HepG2 (cell line): ENCODE measurements around the gene BEST2. TPM values are rescaled to one million over a fixed set of nuclear protein-coding genes. Genes with fewer than 3 reads are reported as not detected.

Experiments
- ATAC-seq: fragments of 200-7000 bp; cut with Tn5 transposase; 3 replicates; pipeline ENCODE4 v1.9.1; 2020; ENCODE audit warnings: mild to moderate bottlenecking, moderate library complexity
- BruUV-seq: library from RNA; stranded (reverse); fragments of 400-500 nt; replicated peaks from 2 replicates; lab custom pipeline; 2021; lab: Mats Ljungman, UMichigan
- CTCF ChIA-PET: fragments of 300-600 bp; formaldehyde crosslinking; extraction: SDS; loops from one replicate; lab custom pipeline; 2021; ENCODE audit warnings: low total read pairs, inconsistent platforms, low intra/inter-chr PET ratio; lab: Yijun Ruan, JAX
- POLR2A ChIA-PET: fragments of 350-600 bp; sonication (Branson Sonifier 250); formaldehyde crosslinking; loops from one replicate; lab custom pipeline; 2020; ENCODE audit warnings: antibody characterized with exemption, inconsistent platforms; lab: Yijun Ruan, JAX
- DNase-seq: peaks from one replicate; pipeline ENCODE4 v3.0.0-alpha.2; 2015; ENCODE audit warnings: low spot score
- FAIRE-seq: peaks from 3 replicates; lab custom pipeline; 2011; peaks lifted over from hg19 to GRCh38; lab: Jason Lieb, UNC
- H2AFZ ChIP-seq: one replicate; pipeline ENCODE4 v1.6.1; 2011; ENCODE audit warnings: low read length, inconsistent platforms
- H3K27ac ChIP-seq: fragments of 300-600 bp; 3 replicates; pipeline ENCODE4 v1.8.0; 2011; ENCODE audit warnings: mixed run types, mild to moderate bottlenecking, mixed read lengths, low read length, inconsistent platforms; ENCODE audit not compliant: insufficient read depth; ENCODE audit errors: extremely low read length
- H3K27me3 ChIP-seq, 2 experiments: fragments of 200-600 bp in 1 of 2; 2 replicates in 1 of 2; 3 replicates in 1 of 2; pipeline versions ENCODE4 v1.6.0 to v1.8.0; 2011; ENCODE audit warnings: low read length in 2 of 2, mild to moderate bottlenecking in 2 of 2, moderate library complexity in 2 of 2, inconsistent platforms in 1 of 2; ENCODE audit not compliant: insufficient read depth in 2 of 2, control insufficient read depth in 1 of 2
- H3K36me3 ChIP-seq, 2 experiments: fragments of 200-600 bp in 1 of 2; replicated peaks in 1 of 2; 2 replicates in 1 of 2; 3 replicates in 1 of 2; pipeline versions ENCODE4 v1.5.1 to v1.8.0; 2011; ENCODE audit warnings: low read length in 2 of 2, inconsistent platforms in 1 of 2; ENCODE audit not compliant: insufficient read depth in 2 of 2, control insufficient read depth in 1 of 2
- H3K4me1 ChIP-seq: 2 replicates; pipeline ENCODE4 v1.5.1; 2012; ENCODE audit warnings: low read length, inconsistent platforms; ENCODE audit not compliant: insufficient read depth
- H3K4me2 ChIP-seq: 2 replicates; pipeline ENCODE4 v1.6.0; 2011; ENCODE audit warnings: low read depth, low read length, inconsistent platforms
- H3K4me3 ChIP-seq, 3 experiments: fragments of 200-600 bp in 1 of 3; sonication (generic), shearing (Covaris generic) in 1 of 3; replicated peaks in 1 of 3; 2 replicates each; pipeline ENCODE4 v1.5.1; 2011 to 2016; ENCODE audit warnings: low read length in 3 of 3, inconsistent platforms in 2 of 3, low read depth in 2 of 3, mild to moderate bottlenecking in 2 of 3, control low read depth in 1 of 3, mixed read lengths in 1 of 3; ENCODE audit not compliant: insufficient read depth in 1 of 3
- H3K79me2 ChIP-seq: one replicate; pipeline ENCODE4 v1.6.1; 2011; ENCODE audit warnings: low read length, inconsistent platforms; ENCODE audit not compliant: insufficient read depth
- H3K9ac ChIP-seq: 2 replicates; pipeline ENCODE4 v1.6.0; 2011; ENCODE audit warnings: mild to moderate bottlenecking, low read depth, low read length, inconsistent platforms; ENCODE audit not compliant: insufficient read depth
- H3K9me3 ChIP-seq: 2 replicates; pipeline ENCODE4 v1.5.1; 2012; ENCODE audit warnings: mild to moderate bottlenecking, low read length
- H4K20me1 ChIP-seq: 2 replicates; pipeline ENCODE4 v1.6.0; 2011; ENCODE audit warnings: inconsistent platforms, mild to moderate bottlenecking, low read length, moderate library complexity; ENCODE audit not compliant: insufficient read depth
- REXO4 ChIP-seq: sonication (generic); formaldehyde crosslinking; IDR thresholded peaks from 2 replicates; pipeline ENCODE4 v1.8.0; 2022; ENCODE audit warnings: missing genetic modification reagents, mild to moderate bottlenecking, borderline replicate concordance
- ZNF646 ChIP-seq: sonication (generic); formaldehyde crosslinking; IDR thresholded peaks from 2 replicates; pipeline ENCODE4 v1.9.0; 2021; ENCODE audit warnings: mild to moderate bottlenecking, missing genetic modification reagents
- ZNF768 ChIP-seq: sonication (generic); formaldehyde crosslinking; IDR thresholded peaks from 2 replicates; pipeline ENCODE4 v1.4.0; 2020; ENCODE audit warnings: missing genetic modification reagents
- WGBS: methylation state at CpG from one replicate; pipeline ENCODE4 v1.1.6; 2017; ENCODE audit warnings: low lambda C conversion rate; 5-methylcytosine and 5-hydroxymethylcytosine counted together
- in situ Hi-C: cut with HindIII; loops from 2 replicates; pipeline ENCODE4 v1.10.0; 2017; ENCODE audit warnings: low pct_unique_long_range_greater_than_20kb; ENCODE audit not compliant: extremely low pct_ligation_motif_present
- intact Hi-C: fragments of 100-400 bp; cut with micrococcal nuclease; formaldehyde crosslinking; loops from one replicate; pipeline ENCODE4 v1.10.0; 2022; ENCODE audit not compliant: unreplicated experiment
- polyA plus RNA-seq, 8 experiments: library from polyadenylated mRNA; depleted of rRNA in 3 of 8; stranded (reverse) in 7 of 8; unstranded in 1 of 8; fragments of >200 nt; fragmentation: Illumina TruSeq in 4 of 8; extraction: Trizol in 4 of 8; gene quantifications; 2 replicates each; pipeline versions ENCODE4 v1.2.1 to v1.2.3, GENCODE V29; 2011 to 2016; ENCODE audit warnings: low read depth in 4 of 8, missing spikeins in 1 of 8, mixed read lengths in 1 of 8; ENCODE audit not compliant: insufficient read depth in 1 of 8
- total RNA-seq, 5 experiments: library from RNA; depleted of rRNA; stranded (reverse); fragments of >200 nt; fragmentation: Illumina TruSeq; extraction: Trizol; gene quantifications; 2 replicates each; pipeline ENCODE4 v1.2.3, GENCODE V29; 2016; ENCODE audit warnings: low read depth in 1 of 5

Gene BEST2
- total and polyA plus RNA-seq, 2 of the 13 experiments (the other 11 are each of a cell fraction or from before 2014, with no cell fraction given) = not detected

GRCh38 chr19:12784394-12784870, 32.8 kb downstream of the BEST2 start (continued):
- peak; percentile 70 for TF ChIP-seq ZNF646
- peak; percentile 75 for TF ChIP-seq ZNF768 (CRISPR knock-in tag)

GRCh38 chr19:12784871-12785430, 33.4 kb downstream of the BEST2 start:
- Histone ChIP-seq H3K4me2 (no peak overlapping the region), H3K36me3 (no peaks in the 10 kb centered on the region), H3K27ac (no peak overlapping the region), H4K20me1 (no peaks in the 10 kb centered on the region), H3K9me3 (no peaks in the 10 kb centered on the region), H2AFZ (no peak overlapping the region), H3K27me3 (no peaks in the 10 kb centered on the region; a peak in 3 of 5 replicates), H3K4me1 (peaks cover 80% of the 10 kb centered on the region), H3K79me2 (no peaks in the 10 kb centered on the region), H3K9ac (no peak overlapping the region; the same call in 1 of the 2 replicates), H3K4me3 (no peak overlapping the region)
- BruUV-seq = no TSS peak
- peak; percentile 59; the same call in 1 of the 2 replicates for TF ChIP-seq ZNF646
- TF ChIP-seq REXO4 (CRISPR knock-in tag) = no peak
- FAIRE-seq = no peak
- intact Hi-C loops = no loop called here
- CTCF ChIA-PET = no interaction called here
- no peak for ATAC-seq
- no peak for DNase-seq
- in situ Hi-C loops = no loop called here
- POLR2A ChIA-PET = no interaction called here
- 13% methylated on average over 5 of the region's 5 CpGs for WGBS
